ENCODE measurements around the gene AP2A1.

- TF ChIP-seq SMC3 (IDR thresholded peaks at IDR 0.05) (no peak), HMGXB4 (CRISPR knock-in tag; IDR thresholded peaks at IDR 0.05; ENCODE audit: borderline replicate concordance) (no peak), POLR2AphosphoS2 (conservative IDR thresholded peaks at IDR 0.05; ENCODE audit: low read length) (no peak), NR3C1 (IDR thresholded peaks at IDR 0.05) (no peak), RFX5 (IDR thresholded peaks at IDR 0.05) (no peak), JUN (IDR thresholded peaks at IDR 0.05) (no peak), POLR2A (IDR thresholded peaks at IDR 0.05; ENCODE audit: low read length) (no peak), EP300 (IDR thresholded peaks at IDR 0.05) (no peak), SREBF2 (IDR thresholded peaks at IDR 0.05) (no peak)
- TF ChIP-seq, protein P1, sequence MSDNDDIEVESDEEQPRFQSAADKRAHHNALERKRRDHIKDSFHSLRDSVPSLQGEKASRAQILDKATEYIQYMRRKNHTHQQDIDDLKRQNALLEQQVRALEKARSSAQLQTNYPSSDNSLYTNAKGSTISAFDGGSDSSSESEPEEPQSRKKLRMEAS (IDR thresholded peaks at IDR 0.05) = no peak
- TF ChIP-seq, protein P2, sequence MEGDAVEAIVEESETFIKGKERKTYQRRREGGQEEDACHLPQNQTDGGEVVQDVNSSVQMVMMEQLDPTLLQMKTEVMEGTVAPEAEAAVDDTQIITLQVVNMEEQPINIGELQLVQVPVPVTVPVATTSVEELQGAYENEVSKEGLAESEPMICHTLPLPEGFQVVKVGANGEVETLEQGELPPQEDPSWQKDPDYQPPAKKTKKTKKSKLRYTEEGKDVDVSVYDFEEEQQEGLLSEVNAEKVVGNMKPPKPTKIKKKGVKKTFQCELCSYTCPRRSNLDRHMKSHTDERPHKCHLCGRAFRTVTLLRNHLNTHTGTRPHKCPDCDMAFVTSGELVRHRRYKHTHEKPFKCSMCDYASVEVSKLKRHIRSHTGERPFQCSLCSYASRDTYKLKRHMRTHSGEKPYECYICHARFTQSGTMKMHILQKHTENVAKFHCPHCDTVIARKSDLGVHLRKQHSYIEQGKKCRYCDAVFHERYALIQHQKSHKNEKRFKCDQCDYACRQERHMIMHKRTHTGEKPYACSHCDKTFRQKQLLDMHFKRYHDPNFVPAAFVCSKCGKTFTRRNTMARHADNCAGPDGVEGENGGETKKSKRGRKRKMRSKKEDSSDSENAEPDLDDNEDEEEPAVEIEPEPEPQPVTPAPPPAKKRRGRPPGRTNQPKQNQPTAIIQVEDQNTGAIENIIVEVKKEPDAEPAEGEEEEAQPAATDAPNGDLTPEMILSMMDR (IDR thresholded peaks at IDR 0.05) = no peak
These were observed 52.0 kb downstream of the AP2A1 start for GRCh38 chr19:49818649-49819370.

All from A549 (cell line).